GM12801 (cell line): ENCODE results near the gene IGF2BP3.

Source experiments
- CTCF ChIP-seq: IDR thresholded peaks from one replicate; pipeline ENCODE4 v1.5.1; 2011; ENCODE audit warnings: control low read depth; ENCODE audit not compliant: insufficient read length; ENCODE audit errors: extremely low read depth

Gene IGF2BP3

GRCh38 chr7:23474094-23474828, 4.0 kb upstream of the IGF2BP3 start:
- TF ChIP-seq CTCF, result no peak

- no peak for TF ChIP-seq CTCF
Observed at GRCh38 chr7:23473844-23474093, 3.5 kb upstream of the IGF2BP3 start.

GRCh38 chr7:23472956-23473843, 2.9 kb upstream of the IGF2BP3 start:
- TF ChIP-seq CTCF, result no peak

- TF ChIP-seq CTCF, result no peak
Observed at GRCh38 chr7:23472556-23472955, 2.3 kb upstream of the IGF2BP3 start.

- TF ChIP-seq CTCF, result no peak
Observed at GRCh38 chr7:23472046-23472445, 1.8 kb upstream of the IGF2BP3 start.

GRCh38 chr7:23471106-23471859, 992 bp upstream of the IGF2BP3 start:
- no peak for TF ChIP-seq CTCF

GRCh38 chr7:23469961-23470250, 385 bp downstream of the IGF2BP3 start:
- TF ChIP-seq CTCF, result no peak
